GM12865 (cell line): ENCODE results near the gene THBS2.

Source experiments
- DNase-seq: peaks from one replicate; pipeline ENCODE4 v3.0.0; 2010; ENCODE audit warnings: low read depth
- H3K4me3 ChIP-seq: 2 replicates; pipeline ENCODE4 v1.5.1; 2011; ENCODE audit warnings: mild to moderate bottlenecking, low read depth, low read length, control low read depth
- TF ChIP-seq, protein P1 (sequence below): IDR thresholded peaks from 2 replicates; pipeline ENCODE4 v1.5.1; 2011; ENCODE audit warnings: low read length, control low read depth, low read depth, inconsistent platforms; ENCODE audit not compliant: insufficient read depth; ENCODE audit errors: missing control alignments

THBS2 gene

DNA sequence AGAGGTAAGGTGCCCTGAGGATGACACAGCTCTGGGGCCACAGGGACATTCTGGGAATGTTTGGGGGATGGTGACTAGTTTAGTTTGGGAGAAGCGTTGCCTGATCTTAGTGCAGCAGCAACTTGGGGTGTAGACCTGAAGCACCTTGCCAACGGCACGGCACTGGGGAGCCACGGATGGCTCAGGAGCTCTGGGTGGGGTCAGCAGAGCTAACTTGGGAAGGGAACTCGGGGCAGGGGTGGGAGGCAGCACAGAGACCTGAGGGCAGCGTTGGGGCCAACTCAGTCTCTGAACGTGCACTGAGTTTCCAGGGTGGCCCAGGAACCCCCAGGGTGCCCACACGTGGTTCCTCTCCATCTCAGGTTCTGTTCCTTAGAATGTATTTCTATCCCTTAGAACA, 14.9 kb downstream of the THBS2 start:
- no peak overlapping the region for H3K4me3 ChIP-seq
- DNase-seq, result no peak
- TF ChIP-seq, protein P1, sequence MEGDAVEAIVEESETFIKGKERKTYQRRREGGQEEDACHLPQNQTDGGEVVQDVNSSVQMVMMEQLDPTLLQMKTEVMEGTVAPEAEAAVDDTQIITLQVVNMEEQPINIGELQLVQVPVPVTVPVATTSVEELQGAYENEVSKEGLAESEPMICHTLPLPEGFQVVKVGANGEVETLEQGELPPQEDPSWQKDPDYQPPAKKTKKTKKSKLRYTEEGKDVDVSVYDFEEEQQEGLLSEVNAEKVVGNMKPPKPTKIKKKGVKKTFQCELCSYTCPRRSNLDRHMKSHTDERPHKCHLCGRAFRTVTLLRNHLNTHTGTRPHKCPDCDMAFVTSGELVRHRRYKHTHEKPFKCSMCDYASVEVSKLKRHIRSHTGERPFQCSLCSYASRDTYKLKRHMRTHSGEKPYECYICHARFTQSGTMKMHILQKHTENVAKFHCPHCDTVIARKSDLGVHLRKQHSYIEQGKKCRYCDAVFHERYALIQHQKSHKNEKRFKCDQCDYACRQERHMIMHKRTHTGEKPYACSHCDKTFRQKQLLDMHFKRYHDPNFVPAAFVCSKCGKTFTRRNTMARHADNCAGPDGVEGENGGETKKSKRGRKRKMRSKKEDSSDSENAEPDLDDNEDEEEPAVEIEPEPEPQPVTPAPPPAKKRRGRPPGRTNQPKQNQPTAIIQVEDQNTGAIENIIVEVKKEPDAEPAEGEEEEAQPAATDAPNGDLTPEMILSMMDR, result no peak

DNA sequence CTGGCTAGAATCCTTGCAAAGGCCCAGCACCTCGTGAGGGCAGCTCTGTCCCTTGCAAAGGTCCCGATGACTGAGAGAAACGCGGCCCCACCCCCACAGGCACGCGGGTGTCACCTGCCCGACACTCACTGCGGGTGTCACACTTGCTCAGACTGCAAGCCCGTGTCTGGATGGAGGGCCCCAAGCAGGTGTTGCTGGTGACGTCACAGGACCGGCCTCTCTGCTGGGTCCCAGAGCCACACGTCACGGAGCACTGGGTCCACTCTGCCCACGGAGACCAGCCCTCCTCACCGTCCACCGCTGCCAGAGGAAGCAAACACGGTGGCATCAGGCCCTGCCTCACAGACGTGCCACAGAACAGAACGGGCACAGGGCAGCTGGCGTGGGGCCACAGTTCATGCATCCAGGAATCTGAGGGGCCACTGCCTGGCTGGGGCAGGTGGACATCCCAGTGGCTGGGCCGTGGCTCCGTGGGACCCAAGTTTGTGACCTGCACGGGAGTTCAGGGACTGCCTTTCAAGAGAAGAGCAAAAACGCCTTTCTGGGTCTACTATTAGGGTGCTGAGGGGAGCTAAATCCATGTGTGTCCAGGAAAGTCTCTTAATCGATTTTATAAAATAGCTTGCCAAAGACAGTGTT, 16.0 kb downstream of the THBS2 start:
- no peak overlapping the region for H3K4me3 ChIP-seq
- TF ChIP-seq, protein P1, result no peak
- DNase-seq, result no peak

DNA sequence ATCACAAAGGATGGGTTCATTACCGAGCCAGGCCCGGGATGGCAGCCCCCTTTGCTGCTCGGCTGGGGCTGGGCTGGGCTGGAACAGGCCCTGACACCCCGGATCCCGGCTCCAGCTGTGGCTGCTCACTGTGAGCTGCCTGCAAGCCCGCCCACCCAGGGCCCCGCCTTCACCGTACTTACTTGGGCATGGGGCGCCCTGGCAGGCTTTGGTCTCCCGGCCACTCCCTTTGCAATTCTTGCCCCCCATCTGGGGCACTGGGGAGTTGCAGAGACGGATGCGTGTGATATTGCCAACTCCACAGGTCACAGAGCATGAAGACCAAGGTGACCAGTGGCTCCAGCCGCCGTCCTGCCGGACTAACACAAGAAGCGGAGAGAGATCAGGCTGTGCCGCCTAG, 16.7 kb downstream of the THBS2 start:
- TF ChIP-seq, protein P1, result no peak
- DNase-seq, result no peak
- H3K4me3 ChIP-seq, result no peak overlapping the region

DNA sequence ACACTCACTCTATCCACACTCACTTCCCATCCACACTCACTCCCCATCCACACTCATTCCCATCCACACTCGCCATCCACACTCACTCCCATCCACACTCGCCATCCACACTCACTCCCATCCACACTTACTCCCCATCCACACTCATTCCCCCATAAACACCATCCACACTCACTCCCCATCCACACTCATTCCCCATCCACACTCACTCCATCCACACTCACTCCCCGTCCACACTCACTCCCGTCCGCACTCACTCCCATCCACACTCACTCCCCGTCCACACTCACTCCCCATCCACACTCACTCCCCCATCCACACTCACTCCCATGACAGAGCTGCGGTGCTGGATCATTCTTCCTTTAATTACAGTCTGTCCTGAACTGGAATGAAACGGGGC, 17.1 kb downstream of the THBS2 start:
- TF ChIP-seq, protein P1, result no peak
- no peak for DNase-seq
- no peak overlapping the region for H3K4me3 ChIP-seq

DNA sequence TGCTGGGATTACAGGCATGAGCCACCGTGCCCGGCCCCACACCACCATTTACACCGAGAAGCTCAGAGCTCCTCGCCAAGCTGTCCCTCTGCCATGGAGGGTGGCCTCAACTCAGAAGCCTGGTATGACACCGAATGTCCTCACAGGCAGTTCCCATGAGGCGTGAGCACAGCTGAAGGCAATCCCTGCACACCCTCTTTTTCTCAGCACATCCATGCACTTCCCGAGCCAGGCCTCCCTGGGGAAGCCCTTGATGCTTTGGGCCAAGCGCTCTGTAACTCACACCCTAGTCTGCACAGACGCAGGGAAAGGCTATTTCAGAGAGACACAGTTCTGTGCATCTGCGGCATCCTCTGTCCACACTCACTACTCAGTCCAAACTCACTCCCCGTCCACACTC, 18.4 kb downstream of the THBS2 start:
- no peak for DNase-seq
- no peak overlapping the region for H3K4me3 ChIP-seq
- TF ChIP-seq, protein P1, result no peak

DNA sequence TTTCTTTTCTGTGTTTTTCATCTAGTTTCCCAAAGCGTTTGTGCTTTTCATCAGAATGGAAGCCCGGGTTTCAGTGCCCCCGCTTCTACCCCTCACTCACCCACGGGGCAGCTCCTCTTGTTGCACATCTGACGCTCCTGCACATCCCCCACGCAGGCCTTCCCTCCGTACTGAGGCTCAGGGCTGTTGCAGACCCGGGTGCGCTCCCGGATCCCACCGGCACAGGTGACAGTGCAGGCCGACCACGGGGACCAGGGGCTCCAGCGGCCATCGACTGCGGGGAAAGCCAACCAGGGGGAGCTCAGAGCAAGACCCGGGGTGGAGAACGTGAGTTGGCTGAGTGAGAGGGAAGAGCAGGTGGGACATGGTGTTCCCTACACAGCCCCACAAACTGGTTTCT, 19.0 kb downstream of the THBS2 start:
- no peak for DNase-seq
- no peak overlapping the region for H3K4me3 ChIP-seq
- TF ChIP-seq, protein P1, result no peak

DNA sequence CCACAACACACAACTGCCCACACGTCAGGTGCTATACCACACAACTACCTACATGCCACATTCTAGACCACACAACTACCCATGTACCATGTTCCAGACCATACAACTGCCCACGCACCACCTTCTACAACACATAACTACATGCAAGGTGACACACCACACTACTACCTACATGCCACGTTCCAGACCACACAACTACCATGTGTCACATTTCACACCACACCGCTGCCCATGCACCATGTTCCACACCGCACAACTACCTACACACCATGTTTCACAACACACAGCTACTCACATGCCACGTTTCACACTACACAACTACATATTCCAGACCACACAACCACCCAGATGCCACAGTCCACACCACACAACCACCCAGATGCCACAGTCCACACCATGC, 19.8 kb downstream of the THBS2 start:
- TF ChIP-seq, protein P1, result no peak
- H3K4me3 ChIP-seq, result no peak overlapping the region
- DNase-seq, result no peak
